GM21619 (cell line): Measurements from ENCODE around the gene C9.
"Not testable (repeated sequence)": the region's sequence is repeated elsewhere in the genome, so short reads cannot be mapped to it uniquely, and the experiment has no call there.

Source experiments
- ATAC-seq: cut with Tn5 transposase; IDR thresholded peaks from one replicate; pipeline ENCODE4 v1.9.1; 2021; ENCODE audit not compliant: unreplicated experiment

The C9 gene

GRCh38 chr5:39373791-39374190 lies 9.5 kb upstream of the C9 start:
- ATAC-seq = no peak

GRCh38 chr5:39371367-39371635 lies 7.0 kb upstream of the C9 start:
- ATAC-seq = no peak

- no peak for ATAC-seq
These were observed 6.5 kb upstream of the C9 start for GRCh38 chr5:39370555-39371366.

DNA sequence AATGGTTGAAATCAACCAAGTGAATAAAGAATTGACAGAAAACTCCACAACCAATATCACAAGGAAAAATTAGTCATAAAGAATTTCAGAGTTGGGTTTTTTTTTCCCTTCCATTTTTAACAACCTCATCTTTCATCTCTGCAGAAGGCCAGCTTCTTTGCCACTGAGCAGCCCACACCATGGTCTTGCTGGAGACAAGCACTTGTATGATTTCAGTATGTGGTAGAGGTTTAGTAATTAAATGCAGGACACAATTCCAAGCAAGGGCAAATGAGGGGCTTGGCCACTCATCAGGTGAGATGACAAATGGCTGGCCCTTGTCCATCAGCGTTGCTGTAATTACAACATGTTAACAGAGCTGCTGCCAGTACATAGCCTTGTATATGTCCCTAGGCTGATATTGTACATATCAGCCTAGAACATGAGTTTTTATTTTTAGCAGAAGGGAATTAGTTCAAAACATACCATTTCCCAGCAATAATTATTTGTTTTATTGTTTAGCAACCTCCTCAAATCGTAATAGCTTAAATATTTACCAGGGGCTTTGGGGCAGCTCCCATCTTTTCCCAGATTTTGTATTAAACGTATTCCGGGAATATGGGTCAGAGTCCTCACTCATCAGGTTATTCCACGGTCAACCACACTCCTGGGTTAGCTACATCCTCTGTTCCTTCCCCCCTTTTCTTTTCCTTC lies 5.0 kb upstream of the C9 start:
- no peak for ATAC-seq

GRCh38 chr5:39368116-39368515 lies 3.8 kb upstream of the C9 start:
- ATAC-seq = no peak

DNA sequence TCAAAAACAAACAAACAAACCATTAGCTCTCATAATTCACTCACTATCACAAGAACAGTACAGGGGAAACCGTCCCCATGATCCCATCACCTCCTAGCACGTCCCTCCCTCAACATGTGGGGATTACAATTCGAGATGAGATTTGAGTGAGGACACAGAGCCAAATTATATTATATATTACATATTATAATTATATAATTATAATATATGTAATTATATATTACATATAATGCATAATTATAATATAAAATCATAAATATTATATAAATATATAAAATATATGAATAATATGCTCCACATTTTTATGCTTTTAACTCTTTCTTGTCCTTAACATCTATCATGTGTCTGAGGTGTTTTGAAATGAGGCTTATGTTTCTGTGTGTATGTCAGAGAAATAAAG lies 3.4 kb upstream of the C9 start:
- no peak for ATAC-seq

DNA sequence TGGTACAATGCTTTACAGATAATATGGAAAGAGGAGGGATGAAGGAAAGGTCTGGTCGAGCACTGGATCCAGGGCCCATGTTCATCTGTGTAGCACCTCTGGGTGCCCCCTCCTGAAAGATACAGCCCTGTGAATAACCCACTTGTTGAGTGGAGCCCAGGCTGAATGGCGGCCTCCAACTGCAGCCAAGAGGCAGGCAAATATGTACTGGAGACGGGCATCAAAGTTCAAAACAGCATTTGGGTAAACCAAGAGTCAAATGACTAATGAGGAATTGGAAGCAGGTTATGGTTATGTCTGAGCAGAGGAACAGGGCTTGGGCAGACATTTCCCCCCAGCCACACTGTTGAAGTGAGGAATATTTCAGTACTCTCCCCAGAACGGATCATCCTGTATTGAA lies 1.1 kb downstream of the C9 start:
- no peak for ATAC-seq

DNA sequence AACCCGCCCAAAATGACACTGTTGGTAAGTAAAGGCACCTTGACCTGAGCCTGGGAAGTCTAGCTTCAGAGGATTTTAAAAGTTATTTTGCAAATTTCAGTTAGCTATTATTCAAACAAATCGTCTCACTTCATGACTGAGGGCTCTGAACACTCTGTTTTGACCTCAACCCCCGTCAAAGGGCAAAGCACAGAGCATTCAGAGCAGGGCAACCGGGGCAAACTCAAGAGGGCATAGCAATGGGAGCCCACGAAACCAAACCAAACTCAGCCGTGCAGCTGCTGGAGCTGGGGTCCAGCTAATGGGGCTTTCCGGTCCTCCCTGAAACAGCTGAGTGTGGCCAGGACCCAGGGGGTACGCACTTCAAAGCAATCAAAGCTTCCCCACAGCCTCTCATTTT lies 1.6 kb downstream of the C9 start:
- ATAC-seq = no peak

DNA sequence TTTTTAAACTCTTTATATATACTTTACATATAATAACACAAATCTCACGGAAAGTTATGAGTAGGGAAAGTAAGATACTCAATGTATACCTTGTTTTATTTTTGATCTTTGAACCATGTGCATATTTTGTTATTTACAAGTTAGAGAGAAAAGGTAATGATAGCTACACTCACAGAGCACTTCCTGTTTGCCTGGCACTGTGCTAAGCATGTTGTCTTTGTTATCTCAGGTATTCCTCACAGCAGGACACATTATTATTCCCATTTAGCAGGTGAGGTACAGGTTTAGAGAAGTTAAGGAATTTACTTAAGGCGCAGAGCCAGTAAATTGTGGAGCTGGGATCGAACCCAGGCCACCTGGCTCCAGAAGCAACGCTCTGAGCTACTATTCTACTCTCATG lies 3.0 kb downstream of the C9 start:
- no peak for ATAC-seq

- ATAC-seq = no peak
These were observed 3.7 kb downstream of the C9 start for GRCh38 chr5:39360471-39361111.

- ATAC-seq = no peak
These were observed 8.0 kb downstream of the C9 start for GRCh38 chr5:39356263-39356662.

DNA sequence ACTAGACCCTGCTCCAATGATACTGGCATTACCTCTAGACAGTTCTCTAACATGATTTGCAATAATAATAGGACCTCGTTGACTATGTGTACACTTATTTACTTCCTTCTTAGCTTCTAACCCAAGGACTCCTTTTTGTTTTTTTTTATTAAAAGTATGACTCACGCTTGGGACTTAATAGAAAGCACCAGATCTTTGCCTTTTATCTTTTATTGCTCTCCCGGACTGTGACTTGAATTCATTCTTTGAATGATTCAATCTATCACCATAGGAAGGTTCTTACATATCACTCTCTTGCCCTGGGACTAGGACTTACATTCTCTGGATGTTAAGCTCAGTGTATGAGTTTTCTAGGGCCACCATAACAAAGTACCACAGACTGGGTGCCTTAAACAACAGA lies 9.0 kb downstream of the C9 start:
- no peak for ATAC-seq

GRCh38 chr5:39353717-39354399 lies 10.4 kb downstream of the C9 start:
- ATAC-seq = no peak

DNA sequence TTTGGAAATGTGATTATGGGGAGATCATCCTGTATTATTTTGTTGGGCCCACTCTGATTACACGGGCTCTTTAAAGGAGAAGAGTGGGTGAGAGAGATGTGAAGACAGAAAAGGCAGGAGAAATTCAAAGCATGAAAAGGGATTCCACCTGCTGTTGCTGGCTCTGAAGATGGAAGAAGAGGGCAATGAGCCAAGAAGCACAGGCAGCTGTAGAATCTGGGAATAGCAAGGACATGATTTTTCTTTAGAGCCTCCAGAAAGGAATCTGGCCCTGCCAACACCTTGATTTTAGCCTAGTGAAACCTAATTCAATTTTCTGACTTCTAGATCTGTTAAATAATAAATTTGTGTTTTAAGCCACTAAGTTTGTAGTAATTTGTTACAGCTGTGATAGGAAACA lies 11.3 kb downstream of the C9 start:
- ATAC-seq = no peak

DNA sequence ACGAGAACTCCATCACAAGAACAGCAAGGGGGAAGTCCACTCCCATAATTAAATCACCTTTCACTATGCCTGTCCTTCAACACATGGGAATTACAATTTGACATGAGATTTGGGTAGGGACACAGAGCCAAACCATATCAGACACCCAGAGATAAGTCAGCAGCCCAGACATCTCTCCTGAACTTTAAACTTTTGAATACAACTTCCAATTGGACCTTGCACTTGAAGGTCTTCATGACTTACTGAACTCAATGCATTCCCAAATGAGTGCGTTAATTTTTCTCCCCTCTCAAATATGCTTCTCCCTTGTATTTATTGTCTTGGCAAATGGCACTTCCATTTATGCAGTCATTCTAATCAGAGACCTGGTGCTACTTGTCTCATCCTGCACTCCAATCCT lies 12.1 kb downstream of the C9 start:
- ATAC-seq = no peak

DNA sequence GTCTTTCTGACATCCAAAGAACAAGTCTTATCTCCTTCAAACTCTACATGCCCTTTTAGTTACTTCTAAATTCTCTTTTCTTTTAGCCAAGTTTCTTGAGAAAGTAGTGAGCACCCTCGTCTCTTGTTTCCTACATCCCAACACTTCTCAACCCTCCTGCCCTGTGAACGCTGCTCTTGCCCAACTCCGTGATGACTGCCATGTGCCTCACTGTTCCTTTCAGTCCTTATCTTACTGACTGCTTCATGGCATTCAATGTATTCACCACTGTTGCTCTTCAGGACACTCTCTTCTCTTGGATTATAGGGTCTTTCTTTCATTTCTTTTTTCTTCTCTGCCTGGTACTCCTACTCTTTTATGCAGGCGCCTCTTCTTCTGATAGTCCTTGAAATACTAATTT lies 14.8 kb downstream of the C9 start:
- ATAC-seq = no peak

- ATAC-seq = no peak
These were observed 21.8 kb downstream of the C9 start for GRCh38 chr5:39342460-39342859.

DNA sequence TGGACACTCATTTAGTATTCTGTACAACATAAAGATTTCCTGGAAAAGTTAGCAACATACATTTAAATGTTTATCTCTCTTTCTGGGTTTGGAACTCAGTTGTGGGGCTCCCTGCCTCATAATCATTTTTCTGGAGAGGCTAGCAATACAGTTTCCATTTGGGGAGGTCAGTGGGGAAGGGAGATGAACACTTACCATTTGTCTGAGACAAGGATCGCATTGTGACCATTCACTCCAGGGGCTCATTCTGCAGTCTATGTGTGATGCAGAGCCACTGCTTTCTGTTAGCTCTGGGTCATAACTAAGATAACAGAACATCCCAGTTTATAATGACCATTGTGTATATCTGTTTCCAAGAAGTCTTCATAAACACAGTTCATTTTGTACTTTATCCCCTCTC lies 22.4 kb downstream of the C9 start:
- ATAC-seq = no peak

GRCh38 chr5:39340506-39340905 lies 23.8 kb downstream of the C9 start:
- ATAC-seq = no peak

DNA sequence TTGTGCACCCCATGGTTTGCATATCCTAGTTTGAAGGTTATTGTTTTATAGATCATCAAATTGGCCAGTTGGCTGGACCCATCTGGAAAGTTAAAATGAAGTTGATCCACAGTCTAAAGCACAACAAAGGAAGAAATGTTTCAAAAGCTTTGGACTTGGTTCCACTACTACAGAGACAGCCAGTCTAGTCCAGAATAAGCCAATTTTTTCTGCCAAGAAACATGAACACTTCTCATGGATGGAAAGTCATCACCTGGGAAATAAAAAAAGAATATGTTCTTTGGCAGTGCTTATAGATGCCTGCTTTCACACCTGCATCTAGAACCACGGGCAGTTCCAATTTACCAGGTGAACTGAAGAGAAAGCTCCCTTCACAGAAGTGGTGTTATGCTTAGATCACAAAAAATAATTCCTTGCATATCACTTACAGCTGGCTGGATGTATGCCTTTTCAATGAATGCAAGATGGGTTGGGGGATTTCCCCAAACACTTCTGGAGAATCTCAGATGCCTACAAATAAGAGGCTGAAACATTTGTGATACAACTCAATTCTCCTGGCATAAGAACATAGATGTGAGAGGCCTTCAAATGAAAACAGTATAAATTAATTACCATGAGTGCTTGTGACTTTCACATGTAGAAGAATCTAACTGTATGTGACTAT lies 26.9 kb downstream of the C9 start:
- no peak for ATAC-seq

DNA sequence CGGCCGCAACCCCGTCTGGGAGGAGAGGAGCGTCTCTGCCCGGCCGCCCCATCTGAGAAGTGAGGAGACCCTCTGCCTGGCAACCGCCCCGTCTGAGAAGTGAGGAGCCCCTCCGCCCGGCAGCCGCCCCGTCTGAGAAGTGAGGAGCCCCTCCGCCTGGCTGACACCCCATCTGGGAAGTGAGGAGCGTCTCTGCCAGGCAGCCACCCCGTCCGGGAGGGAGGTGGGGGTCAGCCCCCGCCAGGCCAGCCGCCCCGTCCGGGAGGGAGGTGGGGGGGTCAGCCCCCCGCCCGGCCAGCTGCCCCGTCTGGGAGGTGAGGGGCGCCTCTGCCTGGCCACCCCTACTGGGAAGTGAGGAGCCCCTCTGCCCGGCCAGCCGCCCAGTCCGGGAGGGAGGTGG lies 30.0 kb downstream of the C9 start:
- not testable (repeated sequence) for ATAC-seq
